Activated CD8-positive, alpha-beta memory T cell treated with anti-CD3 and anti-CD28 coated beads for 48 hours (primary cell): ENCODE results near the gene LYRM4.

Experiments used
- DNase-seq, 3 experiments: peaks; one replicate each; pipeline ENCODE4 v3.0.0-alpha.2; 2020; ENCODE audit warnings: low read depth in 2 of 3, low spot score in 2 of 3

The LYRM4 gene

DNA sequence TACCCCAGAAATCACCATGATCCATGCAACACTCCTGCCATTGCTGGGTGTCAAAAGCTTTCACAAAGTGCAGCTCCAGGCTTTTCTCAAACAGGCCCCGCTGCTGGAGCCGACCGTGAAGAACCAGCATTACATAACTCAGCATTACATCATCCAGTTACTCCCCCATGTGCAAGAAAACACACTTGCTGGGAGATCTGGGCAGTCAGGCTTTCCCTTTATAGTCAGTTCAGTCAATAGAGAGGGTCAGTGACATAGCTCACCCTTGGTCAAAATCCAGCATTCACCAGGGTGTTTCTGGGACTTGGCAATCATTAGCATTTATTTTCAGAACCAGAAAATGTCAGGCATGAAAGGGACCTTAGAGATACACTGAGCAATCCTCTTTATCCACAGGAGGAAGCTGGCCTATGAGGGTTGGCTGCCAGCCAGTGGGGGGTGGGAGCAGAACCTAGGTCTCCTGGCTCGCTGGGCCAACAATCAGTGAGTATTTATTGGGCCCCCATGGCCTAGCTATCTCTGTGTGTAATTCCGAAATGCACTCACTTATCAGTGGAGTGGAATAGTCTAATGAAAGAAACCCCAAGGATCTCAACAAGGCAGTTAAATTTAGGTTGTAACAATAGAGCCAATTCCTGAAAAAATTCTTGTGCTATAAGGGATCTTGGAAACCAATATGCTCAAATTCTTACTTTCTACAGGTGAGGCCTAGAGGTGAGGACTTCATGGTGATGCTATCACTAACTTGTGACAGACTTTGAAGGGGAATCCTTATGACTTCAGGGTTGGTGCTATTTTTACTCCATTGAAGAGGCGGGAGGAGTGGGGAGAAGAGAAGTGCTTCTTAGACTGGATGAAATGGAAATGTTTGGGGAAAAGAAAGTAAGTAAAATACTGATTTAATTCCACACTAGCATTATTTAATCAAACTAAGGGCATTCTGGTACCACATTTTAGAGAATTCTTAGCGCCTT, 54.6 kb downstream of the LYRM4 start:
- no peak for DNase-seq

DNA sequence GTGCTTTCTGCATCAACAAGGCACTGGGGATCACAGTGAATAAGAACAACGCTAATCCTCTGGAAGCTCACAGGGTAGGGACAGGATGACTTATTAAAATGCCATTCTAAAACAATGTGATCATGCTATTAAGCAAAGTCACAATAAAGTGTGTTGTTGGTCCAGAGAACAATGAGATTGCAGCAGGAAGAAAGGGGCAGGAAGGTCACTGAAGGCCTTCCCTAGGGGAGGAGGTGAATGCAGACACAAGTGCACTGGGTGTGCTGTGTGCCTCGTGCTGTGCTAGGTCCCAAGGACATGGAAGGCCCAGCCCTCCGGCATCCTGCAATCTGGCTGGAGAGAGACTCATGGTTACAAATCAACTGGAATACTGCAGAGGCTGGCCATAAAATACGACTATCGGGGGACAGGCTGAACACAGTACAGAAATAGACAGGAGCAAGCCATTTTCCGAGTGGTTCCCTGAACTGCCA, 55.7 kb downstream of the LYRM4 start:
- no peak for DNase-seq

- DNase-seq = no peak
Measured at GRCh38 chr6:5204376-5204775, 56.4 kb downstream of the LYRM4 start.

DNA sequence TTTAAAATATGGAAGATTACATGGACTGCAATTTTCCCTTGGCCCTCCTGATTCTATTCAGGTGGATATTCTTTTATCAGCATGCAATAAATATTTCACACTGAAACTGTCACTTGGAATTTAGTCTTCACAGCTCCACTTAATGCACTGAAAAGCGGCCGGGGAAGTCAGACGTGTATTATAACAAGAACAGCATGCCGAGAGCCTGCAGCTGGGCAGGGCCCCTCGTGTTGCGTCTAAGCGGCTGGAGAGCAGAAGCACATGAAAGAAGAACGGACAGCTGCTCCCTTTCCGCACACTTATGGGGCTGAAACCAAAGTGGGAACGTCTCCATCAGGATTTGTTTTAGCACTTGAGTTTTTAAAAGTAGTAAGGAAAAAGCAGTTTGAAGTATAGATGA, 57.2 kb downstream of the LYRM4 start:
- DNase-seq = no peak

DNA sequence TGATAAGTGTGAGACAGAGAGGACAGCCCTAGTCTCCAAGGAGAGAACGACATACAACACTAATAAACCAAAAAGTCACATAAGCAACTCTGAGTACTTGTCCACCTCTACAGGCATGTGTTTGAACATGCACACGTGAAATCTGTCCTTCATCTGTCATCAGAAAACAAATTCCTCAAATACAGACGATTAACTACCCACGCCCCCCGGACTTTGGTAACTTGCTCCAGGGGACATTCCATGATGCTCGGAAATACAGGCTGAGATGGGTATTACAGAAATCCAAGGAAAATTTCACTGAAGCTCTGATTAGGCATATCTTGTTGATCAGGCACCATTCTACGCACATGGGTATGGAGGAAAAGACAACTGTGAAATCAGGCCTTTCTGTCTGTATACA, 57.8 kb downstream of the LYRM4 start:
- DNase-seq = no peak

GRCh38 chr6:5202206-5202605, 58.5 kb downstream of the LYRM4 start:
- DNase-seq = no peak

GRCh38 chr6:5201271-5201670, 59.5 kb downstream of the LYRM4 start:
- DNase-seq = no peak

DNA sequence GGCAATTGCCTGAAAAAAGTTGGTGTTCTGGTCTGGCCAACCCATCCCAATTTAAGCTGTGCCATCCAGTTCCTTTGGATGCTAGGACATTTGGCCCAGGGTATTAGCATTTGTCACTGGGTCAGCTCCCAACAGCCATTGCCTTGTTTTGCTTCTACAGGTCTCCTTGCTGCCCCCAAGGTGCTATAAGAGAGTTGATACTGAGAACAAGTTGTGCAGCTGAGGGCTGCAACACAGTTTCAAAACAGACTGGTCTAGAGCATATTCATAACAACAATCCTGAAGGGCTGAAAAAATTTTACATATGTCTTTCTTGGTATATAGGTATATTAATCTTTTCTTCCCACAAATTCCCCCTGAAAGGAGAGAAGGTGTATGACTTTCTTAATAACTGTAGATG, 61.0 kb downstream of the LYRM4 start:
- no peak for DNase-seq

DNA sequence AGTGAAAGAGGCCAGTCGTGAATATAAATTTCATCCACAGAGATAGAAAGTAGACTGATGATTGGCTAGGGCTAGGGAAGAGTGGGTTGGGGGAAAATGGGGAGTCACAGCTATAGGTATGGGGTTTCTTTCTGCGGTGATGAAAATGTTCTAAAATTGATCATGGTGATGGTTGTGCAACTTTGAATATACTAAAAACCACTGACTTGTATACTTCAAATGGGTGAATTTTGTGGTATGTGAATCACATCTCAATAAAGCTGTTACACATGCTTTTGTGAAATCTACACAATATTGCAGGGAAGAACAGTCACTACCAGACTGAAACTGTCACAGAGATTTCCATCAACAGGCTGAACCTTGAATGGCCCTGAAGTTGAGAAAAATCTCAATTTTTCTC, 61.5 kb downstream of the LYRM4 start:
- no peak for DNase-seq

- DNase-seq = no peak
Measured at GRCh38 chr6:5197084-5197483, 63.7 kb downstream of the LYRM4 start.

GRCh38 chr6:5192135-5192794, 68.5 kb downstream of the LYRM4 start:
- no peak for DNase-seq

- no peak for DNase-seq
Measured at GRCh38 chr6:5191722-5192121, 69.0 kb downstream of the LYRM4 start.

- DNase-seq = no peak
Measured at GRCh38 chr6:5191222-5191621, 69.5 kb downstream of the LYRM4 start.

DNA sequence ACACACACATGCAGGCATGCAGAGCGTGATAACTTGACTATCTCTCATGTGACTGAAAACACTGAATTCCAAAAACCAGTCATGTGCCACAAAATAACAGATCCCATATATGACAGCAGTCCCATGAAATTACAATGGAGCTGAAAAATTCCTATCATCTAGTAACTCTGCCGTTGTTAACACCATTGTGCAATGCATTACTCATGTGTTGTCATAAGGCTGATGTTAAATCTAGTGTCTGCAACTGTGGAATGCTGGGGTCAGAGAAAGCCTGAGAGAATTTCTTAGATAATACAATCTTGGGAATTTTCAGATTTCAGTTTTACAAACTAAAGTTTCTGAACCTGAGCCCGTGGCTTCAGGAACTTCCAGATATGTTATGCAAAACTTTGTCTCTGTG, 70.2 kb downstream of the LYRM4 start:
- DNase-seq = no peak

- DNase-seq = no peak
Measured at GRCh38 chr6:5188646-5189045, 72.1 kb downstream of the LYRM4 start.

- no peak for DNase-seq
Measured at GRCh38 chr6:5184878-5185277, 75.9 kb downstream of the LYRM4 start.

- DNase-seq = no peak
Measured at GRCh38 chr6:5184218-5184617, 76.5 kb downstream of the LYRM4 start.

- DNase-seq = no peak
Measured at GRCh38 chr6:5181510-5182317, 79.0 kb downstream of the LYRM4 start.

- DNase-seq = no peak
Measured at GRCh38 chr6:5180636-5181035, 80.1 kb downstream of the LYRM4 start.

DNA sequence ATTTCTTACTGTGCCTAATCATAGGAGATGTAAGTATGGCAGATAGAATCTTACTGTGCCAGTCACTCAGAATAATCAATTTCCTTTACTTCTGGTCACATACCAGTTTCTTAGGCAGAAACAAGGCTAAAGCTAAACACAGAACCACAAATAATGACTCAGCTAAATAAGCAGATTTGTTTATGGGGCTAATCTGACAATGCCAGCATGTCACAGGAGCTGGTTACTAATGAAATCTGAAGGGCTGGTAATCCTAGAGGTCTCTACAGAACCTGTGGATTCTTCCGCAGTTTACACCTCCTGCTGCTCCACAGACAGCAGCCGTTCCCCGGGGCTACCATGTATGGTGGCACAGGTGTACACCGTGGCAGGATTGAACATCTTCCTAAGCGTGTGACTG, 80.8 kb downstream of the LYRM4 start:
- no peak for DNase-seq

DNA sequence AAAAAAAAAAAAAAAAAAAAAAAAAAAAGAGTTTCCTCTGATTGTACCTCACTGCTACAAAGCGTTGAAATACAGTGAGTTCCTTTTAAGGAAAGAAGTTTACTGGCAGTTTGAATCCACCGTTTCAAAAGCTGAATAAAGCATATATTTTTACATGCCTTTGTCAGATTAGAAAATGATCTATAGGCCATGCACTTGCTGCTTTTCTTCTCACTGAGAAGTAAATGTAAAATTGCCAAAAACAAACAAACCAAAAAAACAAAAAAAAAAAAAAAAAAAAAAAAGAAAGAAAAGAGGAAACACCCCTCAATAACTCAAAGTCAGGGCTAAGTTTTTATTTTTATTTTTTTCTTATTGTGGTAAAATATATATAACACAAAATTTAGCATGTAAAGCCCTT, 81.9 kb downstream of the LYRM4 start:
- DNase-seq = no peak

- no peak for DNase-seq
Measured at GRCh38 chr6:5175635-5176034, 85.1 kb downstream of the LYRM4 start.
